Measurements from ENCODE around the gene SARDH.
A peak's percentile ranks its signal among the peaks of the same experiment; 100 is the strongest.
"Not testable (repeated sequence)": the region's sequence is repeated elsewhere in the genome, so short reads cannot be mapped to it uniquely, and the experiment has no call there.

Gene SARDH

DNA sequence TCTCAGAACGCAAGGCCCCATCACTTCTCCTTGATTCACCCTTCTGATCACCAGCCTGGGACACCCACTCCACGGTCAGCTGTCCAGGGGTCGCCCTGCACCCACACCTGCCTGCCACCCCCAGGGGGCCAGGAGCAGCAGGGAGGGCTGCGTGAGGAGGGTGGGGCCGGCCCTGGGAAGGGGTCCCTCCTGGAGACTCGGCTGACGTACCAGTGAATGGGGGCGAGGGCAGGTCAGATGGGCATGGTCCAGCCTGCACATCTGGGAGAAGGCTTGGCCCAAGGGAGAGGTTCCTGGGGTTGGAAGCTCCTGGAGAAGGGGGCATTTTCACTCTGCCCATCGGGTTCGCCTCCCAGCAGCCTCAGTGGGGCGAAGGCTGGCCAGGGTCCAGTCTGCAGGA lies 21.8 kb upstream of the SARDH start:
- DNase-seq (ENCODE audit: low read depth in 2 of 2), result no peak

DNA sequence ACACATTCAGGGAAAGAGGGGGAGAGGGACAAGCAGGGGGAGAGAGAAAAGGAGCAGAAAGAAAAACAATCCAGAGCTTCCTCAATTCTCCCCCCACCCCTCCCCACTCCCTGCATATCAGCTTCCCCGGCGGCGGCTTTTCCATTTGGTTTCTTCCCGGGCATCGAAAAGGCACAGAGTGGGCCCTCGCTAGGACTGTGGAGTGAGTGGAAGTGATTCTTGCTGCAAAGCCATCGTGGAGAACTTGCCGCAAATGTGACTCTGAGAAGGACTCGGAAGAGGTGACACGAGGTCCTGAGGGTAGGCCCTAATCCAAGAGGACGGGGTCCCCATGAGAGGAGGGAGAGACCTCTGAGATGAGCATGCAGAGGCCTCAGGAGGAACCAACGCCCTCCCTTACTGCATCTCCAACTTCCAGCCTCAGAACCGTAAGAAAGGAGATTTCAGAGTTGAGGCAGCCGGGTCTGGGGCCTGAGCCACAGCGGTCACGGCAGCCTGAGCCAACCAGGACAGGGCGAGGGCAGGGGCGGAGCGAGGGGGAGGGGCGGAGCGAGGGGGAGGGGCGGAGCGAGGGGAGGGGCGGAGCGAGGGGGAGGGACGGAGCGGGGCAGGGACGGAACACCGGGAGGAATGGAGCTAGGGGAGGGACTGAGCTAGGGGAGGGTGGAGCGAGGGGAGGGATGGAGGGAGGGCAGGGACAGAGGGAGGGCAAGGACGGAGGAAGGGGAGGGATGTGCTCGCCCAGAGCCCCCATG lies 21.2 kb upstream of the SARDH start:
- DNase-seq (ENCODE audit: low read depth in 2 of 2), result no peak

DNA sequence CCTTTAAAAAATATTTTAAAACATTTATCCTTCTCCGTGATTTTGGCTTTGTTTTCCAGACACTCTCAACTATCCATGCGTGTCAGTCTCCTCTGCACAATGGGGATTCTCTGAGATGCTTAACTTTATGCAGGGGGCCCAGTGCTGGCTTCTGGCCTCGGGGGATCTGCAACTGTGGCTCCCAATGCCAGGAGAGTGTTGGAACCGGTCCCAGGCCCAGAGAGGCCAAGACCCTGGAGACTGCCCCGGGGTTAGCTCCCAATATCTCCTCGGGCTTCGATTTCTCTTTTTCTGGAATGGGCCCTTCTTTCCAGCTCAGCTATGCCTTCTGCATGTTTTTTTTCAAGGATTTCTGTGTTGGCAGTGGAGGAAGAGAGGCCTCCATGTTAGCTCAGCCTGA lies 20.1 kb upstream of the SARDH start:
- no peak for DNase-seq (ENCODE audit: low read depth in 2 of 2)

DNA sequence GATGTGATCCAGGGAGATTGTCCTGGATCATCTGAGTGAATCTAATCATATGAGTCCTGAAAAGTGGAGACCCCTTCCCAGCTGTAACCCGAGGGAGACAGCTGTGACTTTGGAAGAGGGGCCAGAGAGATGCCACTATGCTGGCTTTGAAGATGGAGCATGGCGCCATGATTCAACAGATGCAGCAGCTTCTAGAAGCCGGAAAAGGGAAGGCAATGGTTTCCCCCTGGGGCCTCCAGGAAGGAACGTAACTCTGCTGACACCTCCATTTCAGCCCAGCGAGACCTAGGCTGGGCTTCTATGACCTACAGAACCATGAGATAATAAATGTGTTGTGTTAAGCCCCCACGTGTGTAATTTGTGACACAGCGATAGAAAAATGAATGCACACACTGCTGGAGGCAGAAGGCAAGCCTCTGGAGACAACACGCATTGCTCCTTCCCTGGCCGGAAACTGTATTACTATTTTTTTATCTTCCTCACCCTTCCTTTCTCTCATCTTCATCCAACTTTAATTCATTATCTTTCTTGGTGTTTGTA lies 16.6 kb upstream of the SARDH start:
- DNase-seq (ENCODE audit: low read depth in 2 of 2), result no peak

DNA sequence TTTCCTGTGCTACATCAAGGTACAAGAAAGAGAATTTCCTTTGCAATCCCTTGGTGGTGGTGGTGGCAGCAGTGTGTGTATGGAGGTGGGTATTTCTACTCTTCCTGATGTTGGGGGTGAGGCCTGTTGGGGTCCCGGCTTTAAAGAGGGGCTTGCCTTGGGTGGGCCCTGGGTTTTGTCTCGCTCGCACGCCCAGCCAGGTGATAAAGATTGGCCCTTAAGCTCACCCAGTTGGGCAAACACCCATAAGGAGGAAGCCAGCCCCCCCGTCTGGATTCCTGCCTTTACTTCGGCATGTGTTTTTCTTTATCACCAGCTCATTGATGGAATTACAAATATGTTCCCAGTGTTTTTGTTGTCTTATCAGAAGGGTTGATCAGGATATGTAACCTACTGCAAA lies 16.0 kb upstream of the SARDH start:
- DNase-seq (ENCODE audit: low read depth in 2 of 2), result no peak

DNA sequence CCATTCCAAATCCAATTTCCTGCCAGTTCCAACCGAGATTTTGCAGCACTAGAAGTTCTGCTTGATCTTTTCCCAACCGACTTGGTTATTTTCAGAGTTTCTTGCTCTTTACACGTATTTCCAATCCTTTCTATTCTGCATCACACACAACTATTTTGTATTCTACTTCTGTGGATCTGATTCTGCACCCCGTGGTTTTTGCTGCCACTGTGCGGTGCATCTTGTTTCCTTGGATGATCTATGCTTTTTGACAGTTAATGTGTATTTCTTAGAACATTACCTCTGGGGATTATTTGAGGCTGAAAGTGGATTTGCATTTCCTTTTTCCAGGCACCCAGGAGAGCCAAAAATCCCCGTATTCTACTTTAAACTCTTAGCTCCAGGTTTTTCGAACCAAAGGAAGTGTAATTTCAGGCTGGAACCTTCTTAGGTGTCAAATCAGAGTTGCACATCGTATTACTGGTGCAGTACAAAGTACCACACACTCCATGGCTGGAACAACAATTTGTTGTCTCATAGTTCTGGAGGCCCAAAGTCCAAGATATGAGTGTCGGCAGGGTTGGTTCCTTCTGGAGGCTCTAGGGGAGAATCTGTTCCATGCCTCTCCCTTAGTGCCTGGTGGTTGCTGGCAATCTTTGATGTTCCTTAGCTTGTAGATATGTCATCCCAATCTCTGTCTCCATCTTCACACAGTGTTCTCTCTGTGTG lies 14.7 kb upstream of the SARDH start:
- DNase-seq (ENCODE audit: low read depth in 2 of 2), result no peak

- DNase-seq (ENCODE audit: low read depth in 2 of 2), result no peak
Observed at GRCh38 chr9:133750982-133751649, 13.0 kb upstream of the SARDH start.

DNA sequence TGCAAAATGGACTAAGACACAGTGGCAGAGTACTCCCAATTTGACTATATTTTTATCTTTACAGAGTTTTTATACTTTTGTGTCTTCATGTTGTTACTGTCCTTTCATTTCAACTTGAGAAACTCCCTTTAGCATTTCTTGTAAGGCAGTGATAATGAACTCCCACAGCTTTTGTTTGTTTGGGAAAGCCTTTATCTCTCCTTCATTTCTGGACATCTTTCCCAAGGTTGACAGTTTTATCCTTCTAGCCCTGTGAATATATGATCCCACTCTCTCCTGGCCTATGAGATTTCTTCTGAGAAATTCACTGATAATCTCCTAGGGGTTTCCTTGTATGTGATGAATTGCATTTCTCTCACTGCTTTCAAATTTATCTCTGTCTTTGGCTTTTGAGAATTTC lies 9.2 kb upstream of the SARDH start:
- no peak for DNase-seq (ENCODE audit: low read depth in 2 of 2)

- DNase-seq (ENCODE audit: low read depth in 2 of 2), result not testable (repeated sequence)
Observed at GRCh38 chr9:133744528-133744927, 6.4 kb upstream of the SARDH start.

- peak; percentile 53 to 61 for DNase-seq (ENCODE audit: low read depth in 2 of 2)
Observed at GRCh38 chr9:133742849-133743444, 4.8 kb upstream of the SARDH start.

DNA sequence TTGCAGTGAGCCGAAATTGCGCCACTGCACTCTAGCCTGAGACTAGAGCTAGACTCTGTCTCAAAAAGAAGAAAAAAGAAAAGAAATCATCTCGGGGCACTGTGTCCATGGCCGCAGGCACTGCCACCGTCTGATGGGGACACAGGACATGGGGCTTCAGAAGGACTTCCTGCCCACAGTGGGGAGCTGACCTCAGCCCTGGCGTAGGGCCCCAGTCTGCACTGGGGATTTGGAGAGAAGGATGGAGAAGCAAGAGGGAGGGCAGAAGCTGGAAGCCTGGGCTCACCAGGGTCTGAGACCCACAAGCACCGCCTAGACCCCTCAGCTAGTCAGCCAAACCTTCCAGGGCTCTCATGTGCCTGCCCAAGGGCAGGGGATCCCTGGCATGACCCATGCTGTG lies 4.1 kb upstream of the SARDH start:
- DNase-seq (ENCODE audit: low read depth in 2 of 2), result no peak

DNA sequence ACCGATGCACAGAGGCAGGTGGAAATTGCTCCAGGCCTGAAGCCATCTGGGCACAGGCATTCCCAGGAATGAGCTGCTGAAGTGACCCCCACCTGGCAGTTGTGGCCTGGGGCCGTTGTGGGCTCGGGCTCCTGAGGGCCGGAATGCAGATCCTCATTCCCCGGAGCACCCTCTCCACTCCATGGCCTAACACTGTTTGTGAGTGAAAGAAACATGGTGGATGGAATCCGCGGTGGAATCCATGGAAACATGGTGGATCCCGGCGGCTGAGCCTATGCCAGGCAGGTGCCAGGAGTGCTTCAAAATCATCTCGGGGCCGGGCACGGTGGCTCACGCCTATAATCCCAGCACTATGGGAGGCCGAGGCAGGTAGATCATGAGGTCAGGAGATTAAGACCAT lies 3.6 kb upstream of the SARDH start:
- DNase-seq (ENCODE audit: low read depth in 2 of 2), result no peak

DNA sequence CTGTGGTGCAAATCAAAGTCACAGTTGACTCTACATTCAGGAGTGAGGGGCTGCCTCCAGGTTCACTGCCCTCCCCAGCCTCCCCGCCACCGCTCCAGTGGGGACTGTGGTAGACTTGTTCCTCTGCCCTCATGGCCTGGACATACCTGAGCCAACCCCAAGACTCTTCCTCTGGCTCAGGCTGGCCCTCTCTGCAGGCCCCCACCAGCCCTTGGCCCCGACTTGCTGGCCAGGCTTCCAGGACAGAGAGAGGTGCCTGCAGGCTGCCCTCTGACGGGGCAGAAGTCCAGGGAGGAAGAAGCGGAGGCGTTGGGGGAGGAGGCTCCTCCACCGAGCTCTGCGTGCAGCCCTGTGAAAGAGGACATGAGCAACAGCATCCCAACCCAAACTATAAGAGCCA lies 2.8 kb upstream of the SARDH start:
- no peak for DNase-seq (ENCODE audit: low read depth in 2 of 2)

DNA sequence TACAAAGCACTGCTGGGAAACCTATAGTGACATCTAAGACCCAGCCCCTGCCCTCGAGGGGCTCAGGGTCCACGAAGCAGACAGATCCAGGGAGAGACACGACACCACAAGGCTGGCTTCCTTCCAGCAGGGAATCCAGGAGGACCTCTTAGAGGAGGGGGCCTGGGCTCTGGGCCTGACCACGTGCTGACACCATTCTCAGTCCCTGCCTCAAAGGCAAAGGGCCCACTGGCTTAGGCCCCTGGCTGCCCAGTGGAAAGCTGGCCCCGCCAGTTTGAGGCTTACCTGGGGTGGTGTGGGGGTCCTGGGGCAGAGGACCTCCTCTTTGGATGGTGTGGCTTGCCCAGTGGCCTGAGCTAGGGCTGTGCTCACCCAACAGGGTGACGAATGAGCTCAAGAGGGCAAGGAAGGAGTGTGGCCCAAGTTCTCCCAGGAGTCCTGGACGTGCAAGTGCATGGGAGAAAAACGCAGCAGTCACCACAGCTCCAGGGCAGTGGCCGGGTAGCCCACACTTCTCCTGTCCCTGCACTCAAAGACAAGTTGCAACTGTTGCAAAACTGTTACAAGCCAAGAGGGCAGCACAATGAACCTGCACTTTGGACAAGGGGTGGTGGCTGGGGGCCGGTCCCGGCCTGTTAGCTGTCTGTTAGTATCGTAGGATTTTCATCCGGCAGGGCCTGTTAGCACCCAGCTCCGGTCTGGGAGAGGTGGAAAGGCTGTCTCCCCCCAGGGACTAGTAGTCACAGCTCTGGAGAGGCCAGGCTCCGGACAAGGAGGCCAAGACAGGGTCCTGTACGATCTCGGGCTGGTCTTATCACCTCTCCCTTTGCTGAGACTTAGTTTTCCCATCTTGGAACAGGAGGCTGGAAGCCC lies 1.5 kb upstream of the SARDH start:
- DNase-seq (ENCODE audit: low read depth in 2 of 2), result no peak

DNA sequence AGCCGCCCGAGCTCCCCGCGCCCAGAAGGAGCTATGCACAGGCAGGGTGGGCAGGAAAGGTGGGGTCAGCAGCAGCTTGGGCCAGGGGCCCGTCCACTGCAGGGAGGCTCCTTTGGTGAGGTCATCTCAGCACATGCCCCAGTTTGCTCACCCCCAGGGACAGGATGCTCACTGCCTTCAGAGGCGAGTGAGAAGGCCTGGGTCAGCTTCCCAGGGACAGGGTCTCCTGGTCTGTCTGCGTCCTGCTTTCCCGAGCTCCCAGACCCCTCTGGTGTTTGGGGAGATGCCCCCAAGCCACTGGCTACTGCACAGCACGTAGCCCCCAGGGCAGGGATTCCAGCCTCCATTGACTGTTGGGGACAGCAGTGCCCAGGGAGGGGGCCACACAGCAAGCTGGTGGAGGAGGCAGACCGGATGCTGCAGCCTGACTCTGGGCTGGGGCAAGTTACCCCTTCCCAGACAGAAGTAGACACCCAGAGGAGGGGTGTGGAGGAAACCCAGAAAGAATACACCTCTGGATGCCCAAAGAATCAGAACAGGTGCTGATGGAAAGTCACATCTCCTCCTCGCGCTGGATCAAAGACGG lies 581 bp upstream of the SARDH start:
- DNase-seq (ENCODE audit: low read depth in 2 of 2), result no peak

- no peak for DNase-seq (ENCODE audit: low read depth in 2 of 2)
Observed at GRCh38 chr9:133737071-133737773, 930 bp downstream of the SARDH start.

DNA sequence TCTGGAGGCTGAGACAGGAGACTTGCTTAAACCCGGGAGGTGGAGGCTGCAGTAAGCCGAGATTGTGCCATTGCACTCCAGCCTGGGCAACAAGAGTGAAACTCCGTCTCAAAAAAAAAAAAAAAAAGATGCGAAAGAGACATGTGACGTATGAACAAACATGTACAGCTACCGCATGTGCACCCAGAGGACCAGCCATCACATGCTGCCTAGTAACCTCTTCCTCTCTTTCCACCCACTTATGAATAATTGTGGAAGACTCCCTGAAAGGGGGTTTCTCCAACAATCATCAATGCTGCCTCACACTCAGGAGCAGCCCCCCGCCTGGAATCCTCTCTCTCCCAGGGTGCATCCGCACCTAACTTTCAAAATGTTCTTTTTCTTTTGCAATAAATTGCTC lies 2.2 kb downstream of the SARDH start:
- no peak for DNase-seq (ENCODE audit: low read depth in 2 of 2)

GRCh38 chr9:133735415-133735775 lies 2.8 kb downstream of the SARDH start:
- no peak for DNase-seq (ENCODE audit: low read depth in 2 of 2)

DNA sequence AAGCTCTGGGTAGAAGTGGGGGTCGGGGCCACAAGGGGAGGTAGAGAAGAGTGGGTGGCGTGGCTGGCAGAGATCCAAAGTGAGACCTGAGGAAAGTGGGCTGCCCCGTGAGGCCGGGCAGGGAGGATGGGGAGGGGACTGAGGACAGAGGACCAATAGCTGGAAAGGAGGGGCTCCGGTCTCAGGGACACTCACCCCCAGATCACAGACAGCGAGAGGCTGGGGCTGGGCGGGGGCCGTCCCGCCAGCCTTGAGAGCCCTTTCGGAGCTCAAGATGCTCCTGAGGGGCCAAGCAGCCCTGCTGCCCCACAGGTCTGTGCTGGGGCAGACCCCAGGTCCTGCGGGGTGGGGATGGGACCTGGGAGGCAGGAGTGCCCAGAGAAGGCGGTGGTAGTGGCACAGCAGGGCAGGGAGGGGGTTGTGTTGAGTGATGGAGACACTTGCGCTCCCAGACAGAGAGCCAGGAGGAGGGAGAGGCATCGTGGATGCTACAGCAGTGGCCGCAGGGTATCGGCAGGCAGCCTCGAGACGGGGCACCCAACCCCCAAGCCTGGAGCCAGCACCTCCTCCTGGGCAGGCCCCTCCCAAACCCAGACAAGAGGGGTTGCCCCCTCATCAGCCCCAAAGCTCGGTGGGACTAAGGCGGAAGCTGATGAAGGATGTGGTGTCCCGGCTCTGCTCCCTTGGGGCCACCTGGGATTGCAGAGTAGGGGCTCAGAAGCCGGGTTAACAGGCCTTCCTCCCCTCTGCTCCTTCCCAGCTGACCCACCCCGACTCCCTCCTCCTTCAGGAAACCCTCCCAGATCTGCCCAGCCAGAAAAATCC lies 3.4 kb downstream of the SARDH start:
- DNase-seq (ENCODE audit: low read depth in 2 of 2), result no peak

All from stimulated activated CD8-positive, alpha-beta memory T cell treated with anti-CD3 and anti-CD28 coated beads, Interleukin-7, amount 100 ng/mL, for 1 hour (primary cell).